NCI-H2081 (cell line): Measurements from ENCODE around the gene TBC1D8.

Experiments
- DNase-seq, 2 experiments: peaks; one replicate each; lab custom pipeline; 2025; lab: John Stamatoyannopoulos, UW

The TBC1D8 gene

GRCh38 chr2:101026923-101027469 lies 124.2 kb downstream of the TBC1D8 start:
- no peak for DNase-seq

- no peak for DNase-seq
Observed at GRCh38 chr2:101026253-101026701, 124.9 kb downstream of the TBC1D8 start.

DNA sequence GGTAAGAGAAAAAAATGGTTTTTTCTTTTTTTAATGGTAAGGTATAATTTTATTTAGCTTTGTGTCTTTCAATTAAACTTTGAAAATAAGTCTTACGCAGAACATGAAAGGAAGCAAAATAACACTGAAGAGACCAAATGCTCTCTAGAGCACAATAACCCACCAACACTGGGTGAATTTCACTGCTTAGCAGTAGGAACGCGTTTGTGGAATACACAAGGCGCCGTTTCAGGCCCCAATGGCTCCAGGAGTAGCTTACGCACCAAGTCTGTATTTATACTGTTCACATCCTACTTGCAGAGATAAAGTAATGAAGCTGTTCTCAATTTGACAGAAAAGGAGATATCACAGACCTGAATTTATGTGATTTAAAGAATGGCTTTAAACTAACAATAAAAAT lies 125.6 kb downstream of the TBC1D8 start:
- no peak for DNase-seq

DNA sequence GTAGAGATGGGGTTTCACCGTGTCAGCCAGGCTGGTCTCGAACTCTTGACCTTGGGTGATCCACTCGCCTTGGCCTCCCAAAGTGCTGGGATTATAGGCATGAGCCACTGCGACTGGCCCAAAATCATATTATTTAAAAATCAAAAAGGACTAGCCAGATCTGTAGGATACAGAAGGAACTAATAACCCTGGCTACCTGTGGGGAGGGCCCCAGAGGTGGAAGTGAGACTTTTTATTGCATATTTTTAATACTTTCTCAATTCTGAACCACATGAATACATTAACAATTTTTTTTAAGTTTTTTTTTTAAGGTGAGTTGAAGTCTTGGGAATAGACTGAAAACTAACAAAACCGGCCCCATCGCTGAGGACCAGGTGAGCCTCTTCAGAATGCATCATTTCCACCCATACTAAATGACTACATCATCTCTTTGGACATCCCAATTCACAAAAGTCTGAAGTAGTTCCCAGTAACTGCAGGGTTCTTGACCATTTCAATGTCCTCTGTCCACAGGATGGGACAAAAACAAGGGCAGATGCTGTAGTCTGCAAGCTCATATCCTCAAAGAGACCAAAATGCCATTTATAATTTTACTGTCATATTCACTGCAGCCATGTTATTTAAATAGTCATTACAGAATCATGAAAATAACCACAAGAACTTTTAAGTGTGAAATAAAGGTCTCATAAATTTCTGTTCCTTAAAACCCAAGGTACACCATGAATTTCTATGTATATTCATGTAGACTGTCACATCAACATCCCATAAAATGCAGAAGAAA lies 127.7 kb downstream of the TBC1D8 start:
- no peak for DNase-seq

DNA sequence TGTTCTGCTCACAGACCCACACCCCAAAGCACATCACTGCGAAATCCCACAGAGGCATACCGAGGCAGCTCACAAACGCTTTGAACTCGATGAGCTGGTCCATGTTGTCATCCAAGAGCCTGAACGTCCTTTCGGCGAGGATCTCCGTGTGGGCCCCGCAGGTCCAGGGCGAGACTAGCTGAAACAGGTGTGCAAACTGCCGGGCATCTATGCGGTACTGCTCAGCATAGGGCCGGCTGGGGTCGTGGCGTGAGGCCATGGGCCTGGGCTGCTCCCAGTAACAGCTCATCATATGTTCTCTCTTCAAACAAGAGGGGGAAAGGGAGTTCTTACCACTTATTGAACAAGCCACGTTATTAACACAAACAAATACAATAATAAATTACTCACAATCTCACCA lies 129.0 kb downstream of the TBC1D8 start:
- no peak for DNase-seq

GRCh38 chr2:101018934-101019333 lies 132.2 kb downstream of the TBC1D8 start:
- DNase-seq, result no peak

DNA sequence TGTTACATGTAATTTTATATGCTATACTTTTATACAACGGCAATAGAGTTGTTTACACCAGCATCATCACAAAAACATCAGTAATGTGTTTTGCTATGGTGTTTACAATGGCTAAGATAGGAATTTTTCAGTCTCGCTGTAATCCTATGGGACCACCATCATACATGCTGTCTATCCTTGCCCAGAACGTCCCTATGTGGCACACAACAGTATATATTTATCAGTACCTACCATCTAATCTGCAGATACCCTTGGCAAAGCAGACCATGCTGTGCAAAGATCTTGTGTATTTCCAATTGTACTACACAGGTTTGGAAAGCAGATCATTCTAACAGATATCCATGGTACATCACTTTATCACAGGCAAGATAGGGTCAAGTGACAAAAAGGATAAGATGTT lies 133.8 kb downstream of the TBC1D8 start:
- no peak for DNase-seq

- no peak for DNase-seq
Observed at GRCh38 chr2:101014264-101014857, 136.8 kb downstream of the TBC1D8 start.

DNA sequence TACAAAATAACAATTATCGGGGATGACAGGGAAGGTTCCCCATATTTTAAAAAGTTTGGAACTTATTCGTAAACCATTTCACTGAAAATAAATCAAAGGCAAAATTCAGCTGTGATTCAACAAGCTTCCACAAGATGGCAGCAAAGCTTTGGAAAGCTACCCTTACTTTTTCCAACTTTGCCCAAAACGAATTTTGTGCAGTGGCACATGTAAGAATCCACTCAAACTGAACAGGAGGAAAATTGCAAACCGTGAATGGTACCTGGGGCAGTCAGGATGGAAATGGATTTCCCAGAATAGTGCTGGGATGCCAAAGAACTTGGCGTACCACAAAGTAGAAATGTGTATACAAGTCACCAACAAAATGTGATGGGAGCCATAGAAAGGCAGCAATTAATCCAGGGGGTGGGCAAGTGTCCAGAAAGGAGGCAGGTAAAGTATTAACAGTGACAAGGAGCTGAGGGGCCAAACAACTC lies 138.4 kb downstream of the TBC1D8 start:
- peak; percentile 32 to 42 for DNase-seq

DNA sequence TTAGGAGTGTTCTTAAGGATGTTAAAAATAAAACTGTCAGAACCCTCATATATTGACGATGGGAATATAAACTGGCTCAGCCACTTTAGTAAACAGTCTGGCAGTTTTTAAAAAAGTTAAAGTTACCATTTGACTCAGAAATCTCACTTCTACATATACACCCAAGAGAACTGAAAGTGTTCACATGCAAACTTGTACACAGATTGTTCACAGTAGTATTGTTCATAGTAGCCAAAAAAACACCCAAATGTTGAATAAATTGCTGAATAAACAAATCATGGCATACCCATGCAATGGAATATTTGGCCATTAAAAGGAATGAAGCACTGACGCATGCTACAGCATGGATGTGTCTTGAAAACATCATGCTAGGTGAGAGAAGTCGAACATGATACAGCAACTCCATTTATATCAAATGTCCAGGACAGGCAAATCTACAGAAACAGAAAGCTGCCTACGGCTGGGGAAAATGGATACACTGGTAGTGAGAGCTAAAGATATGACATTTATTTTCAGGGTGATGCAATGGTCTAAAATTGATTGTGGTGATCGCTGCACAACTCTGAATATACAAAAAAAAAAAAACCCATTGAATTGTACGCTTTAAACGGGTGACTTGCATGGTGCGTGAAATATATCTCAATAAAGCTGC lies 139.0 kb downstream of the TBC1D8 start:
- DNase-seq, result no peak

GRCh38 chr2:101011152-101011551 lies 140.0 kb downstream of the TBC1D8 start:
- no peak for DNase-seq

- no peak for DNase-seq
Observed at GRCh38 chr2:101007415-101008345, 143.5 kb downstream of the TBC1D8 start.

DNA sequence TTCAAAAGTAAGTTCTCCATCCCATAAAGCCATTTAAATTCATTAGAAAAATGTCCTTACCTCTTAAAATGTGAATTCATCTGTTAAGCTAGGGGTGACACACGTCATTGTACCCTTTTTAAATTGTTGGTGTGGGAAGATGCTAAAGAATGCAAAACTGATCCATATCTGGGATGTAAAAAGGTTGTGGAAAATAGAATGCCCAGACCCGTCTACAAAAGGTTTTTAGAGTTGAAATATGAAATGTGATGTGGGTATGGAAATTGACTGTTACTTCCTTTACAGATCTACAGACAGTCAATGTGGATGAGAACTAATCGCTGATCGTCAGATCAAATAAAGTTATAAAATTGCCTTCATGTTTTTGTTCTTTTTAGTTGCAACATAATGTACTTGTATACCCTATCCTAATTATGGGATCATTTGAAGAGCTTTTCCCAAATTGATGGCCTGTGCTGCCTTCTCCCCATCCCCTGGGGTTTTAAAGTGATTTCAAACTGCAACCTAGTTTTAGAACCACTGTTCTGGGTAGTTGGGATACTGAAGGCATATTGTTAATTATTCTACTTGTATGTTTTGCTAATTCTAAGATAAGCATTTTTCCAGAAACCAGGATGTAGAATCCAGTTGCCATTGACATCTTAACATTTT lies 145.0 kb downstream of the TBC1D8 start:
- DNase-seq, result no peak

DNA sequence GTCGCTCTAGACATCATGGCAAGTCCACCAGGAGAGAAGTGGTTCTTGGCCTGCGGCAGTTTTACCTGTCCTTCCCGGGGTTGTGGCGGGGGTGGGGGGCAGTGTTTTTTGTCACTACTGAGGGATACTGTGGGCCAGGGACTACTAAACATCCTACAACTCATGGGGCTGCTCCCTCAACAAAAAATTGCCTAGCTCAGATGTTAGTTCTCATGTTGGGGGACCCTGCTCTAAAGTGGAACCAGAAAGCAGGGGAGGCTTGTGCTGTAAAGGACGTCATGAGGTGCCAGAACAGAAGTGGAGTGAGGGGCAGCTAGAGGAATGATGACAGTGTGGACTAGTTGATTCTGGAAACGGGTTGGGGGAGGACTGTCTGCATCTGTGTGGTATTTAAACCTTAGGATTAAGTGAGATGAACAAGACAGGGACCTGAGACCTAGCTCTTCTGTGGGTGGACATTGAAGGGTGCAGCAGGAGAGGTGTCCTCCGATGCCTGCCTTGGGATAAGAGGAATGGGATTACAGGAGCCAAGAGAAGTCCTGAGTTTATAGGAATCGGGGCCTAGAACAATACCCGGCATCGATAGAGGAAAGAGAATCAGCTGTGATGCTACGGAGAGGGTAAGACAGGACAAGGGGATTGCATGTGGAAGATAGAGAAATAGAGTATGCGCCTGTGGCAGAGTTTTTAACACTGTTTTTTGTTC lies 146.4 kb downstream of the TBC1D8 start:
- no peak for DNase-seq

GRCh38 chr2:101003278-101003775 lies 147.9 kb downstream of the TBC1D8 start:
- no peak for DNase-seq

DNA sequence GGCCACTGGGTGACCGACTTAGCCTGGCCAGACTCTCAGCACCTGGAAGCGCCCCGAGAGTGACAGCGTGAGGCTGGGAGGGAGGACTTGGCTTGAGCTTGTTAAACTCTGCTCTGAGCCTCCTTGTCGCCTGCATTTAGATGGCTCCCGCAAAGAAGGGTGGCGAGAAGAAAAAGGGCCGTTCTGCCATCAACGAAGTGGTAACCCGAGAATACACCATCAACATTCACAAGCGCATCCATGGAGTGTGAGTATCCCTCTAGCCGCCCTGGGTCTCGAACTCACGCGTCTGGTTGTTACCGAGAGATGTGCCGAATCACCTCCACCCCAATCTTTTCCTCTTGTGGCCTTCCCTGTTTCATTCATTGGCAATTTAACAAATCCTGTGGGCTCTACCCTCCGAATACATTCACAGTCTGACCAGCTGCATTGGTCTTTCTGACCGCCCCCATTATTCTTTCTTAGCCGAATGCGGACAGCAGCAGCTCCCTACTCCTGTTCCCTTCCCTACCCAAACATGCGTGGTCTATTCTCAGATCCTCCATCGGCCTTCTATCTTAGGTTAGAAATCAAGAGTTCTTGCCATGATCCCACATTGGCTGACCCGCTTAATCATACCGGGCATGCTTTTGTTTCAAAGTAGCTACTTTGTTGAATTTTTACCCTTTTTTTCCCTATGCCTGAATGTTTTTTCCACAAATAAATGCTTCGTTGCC lies 148.5 kb downstream of the TBC1D8 start:
- no peak for DNase-seq

DNA sequence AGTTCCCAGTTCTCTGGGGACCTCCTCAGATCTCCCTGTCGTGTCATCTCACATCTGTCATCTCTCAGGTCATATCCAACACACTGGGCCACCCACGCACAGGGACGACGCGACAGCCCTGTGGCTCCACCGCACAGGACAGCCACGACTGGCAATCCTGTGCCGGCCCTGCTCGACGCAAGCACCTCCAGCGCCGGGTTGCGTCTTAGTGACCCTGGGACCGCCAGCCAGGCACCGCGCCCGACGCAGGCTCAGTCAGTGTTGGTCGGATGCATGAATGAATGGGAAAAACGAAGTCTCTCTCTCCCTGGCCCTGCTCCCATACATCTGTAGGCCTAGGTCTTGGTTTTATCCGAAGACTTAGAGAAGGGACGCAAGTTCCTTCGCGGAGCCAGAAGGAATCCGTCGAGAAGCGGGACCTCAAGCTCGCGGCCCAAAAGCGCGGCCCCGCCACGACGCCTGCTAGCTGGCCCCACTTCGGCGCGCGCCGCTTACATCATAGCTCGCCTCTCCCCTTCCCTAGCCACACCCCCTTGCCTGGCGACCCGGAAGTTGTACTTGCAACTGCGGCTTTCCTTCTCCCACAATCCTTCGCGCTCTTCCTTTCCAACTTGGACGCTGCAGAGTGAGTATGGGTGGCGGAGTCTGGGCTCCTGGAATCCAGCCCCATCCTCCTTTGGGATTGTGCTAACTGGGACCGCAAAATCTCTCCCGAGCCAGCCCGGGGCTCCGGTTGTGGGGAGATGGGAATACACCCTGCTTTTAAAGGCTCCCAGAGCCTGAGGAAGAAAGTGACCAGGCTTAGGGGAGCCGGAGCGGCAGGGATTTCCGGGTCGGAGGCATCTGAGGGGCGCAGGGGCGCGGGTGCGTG lies 149.3 kb downstream of the TBC1D8 start, which contains the start of gene RPL31:
TSS of gene RPL31 (plus strand) at position 599 of the 871 bp plus-strand sequence. CDS start 413 bp downstream, outside the sequence.
- peak; percentile 94 to 95 for DNase-seq

DNA sequence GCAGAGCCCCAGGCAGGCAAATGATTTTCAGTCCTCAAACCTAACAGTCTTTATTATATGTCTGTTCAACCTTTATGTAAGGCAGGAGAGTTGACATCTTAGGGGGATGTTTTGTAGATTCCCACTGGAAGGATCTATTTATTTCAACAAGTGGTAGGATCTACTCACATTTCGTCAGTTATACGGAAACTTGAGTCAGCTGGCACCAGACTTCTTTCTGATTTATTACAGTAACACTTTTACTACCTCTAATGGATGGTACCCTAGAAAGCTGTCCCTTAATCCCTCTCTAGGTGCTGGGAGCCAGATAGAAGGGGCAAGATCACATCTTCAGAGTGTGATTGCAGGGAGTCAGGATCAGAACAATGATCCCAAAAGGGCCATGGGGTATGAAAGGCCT lies 151.2 kb downstream of the TBC1D8 start:
- DNase-seq, result no peak

DNA sequence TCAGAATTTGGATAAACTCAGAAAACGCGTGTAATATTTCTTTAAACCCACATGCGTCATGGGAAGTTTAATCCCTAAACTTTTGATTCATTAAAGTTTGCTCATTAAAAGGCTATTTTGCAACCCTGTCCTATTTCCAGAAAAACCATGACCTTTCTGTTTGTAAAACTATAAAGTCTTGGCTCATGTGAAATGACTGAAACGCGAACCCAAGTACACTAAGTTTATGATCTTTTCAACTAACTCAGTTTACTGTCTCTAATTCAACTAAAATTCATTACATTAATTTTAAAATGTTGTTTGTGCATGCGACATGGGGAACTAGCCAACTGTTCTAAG lies 153.0 kb downstream of the TBC1D8 start:
- DNase-seq, result no peak
